HepG2 (cell line): ENCODE results near the gene SAMD14. TPM values are rescaled to one million over a fixed set of nuclear protein-coding genes. Genes with fewer than 3 reads are reported as not detected.
A peak's percentile ranks its signal among the peaks of the same experiment; 100 is the strongest.

Experiments used
- ATAD3A ChIP-seq: sonication (generic); formaldehyde crosslinking; IDR thresholded peaks from 2 replicates; pipeline ENCODE4 v1.4.0; 2020; ENCODE audit warnings: missing genetic modification reagents
- ATF3 ChIP-seq: sonication (generic); formaldehyde crosslinking; IDR thresholded peaks from 2 replicates; pipeline ENCODE4 v1.4.0; 2020; ENCODE audit warnings: missing genetic modification reagents
- DDIT3 ChIP-seq: sonication (generic); formaldehyde crosslinking; IDR thresholded peaks from 2 replicates; pipeline ENCODE4 v1.4.0; 2020; ENCODE audit warnings: mild to moderate bottlenecking, missing genetic modification reagents
- ETV6 ChIP-seq: sonication (generic); formaldehyde crosslinking; conservative IDR thresholded peaks from 2 replicates; pipeline ENCODE4 v1.4.0; 2020; ENCODE audit warnings: missing genetic modification reagents
- GATA4 ChIP-seq: sonication (generic); IDR thresholded peaks from 2 replicates; pipeline ENCODE4 v1.6.1; 2016; ENCODE audit warnings: antibody characterized with exemption, low read depth, borderline replicate concordance
- GLMP ChIP-seq: sonication (generic); formaldehyde crosslinking; IDR thresholded peaks from 2 replicates; pipeline ENCODE4 v1.9.0; 2021; ENCODE audit warnings: missing genetic modification reagents, mild to moderate bottlenecking, borderline replicate concordance
- NPAS2 ChIP-seq: sonication (generic); formaldehyde crosslinking; IDR thresholded peaks from 2 replicates; pipeline ENCODE4 v1.8.0; 2022; ENCODE audit warnings: mild to moderate bottlenecking, missing genetic modification reagents, borderline replicate concordance
- PBX2 ChIP-seq: IDR thresholded peaks from 2 replicates; pipeline ENCODE4 v1.6.1; 2016; ENCODE audit warnings: control low read depth
- PLSCR1 ChIP-seq: sonication (generic); formaldehyde crosslinking; IDR thresholded peaks from 2 replicates; pipeline ENCODE4 v1.5.0; 2020; ENCODE audit warnings: missing genetic modification reagents, mild to moderate bottlenecking, borderline replicate concordance
- RBM39 ChIP-seq: fragments of 200-400 bp; formaldehyde crosslinking; IDR thresholded peaks from one replicate; pipeline ENCODE4 v1.6.1; 2018; ENCODE audit warnings: antibody characterized with exemption, mild to moderate bottlenecking, low read depth, low read length; ENCODE audit not compliant: poor library complexity, severe bottlenecking
- RFX1 ChIP-seq: fragments of 450-650 bp; IDR thresholded peaks from 2 replicates; pipeline ENCODE4 v1.6.1; 2017
- SMYD3 ChIP-seq: sonication (generic); formaldehyde crosslinking; IDR thresholded peaks from 2 replicates; pipeline ENCODE4 v1.8.1; 2023; ENCODE audit warnings: mild to moderate bottlenecking, missing genetic modification reagents
- TCF7L2 ChIP-seq: IDR thresholded peaks from 2 replicates; pipeline ENCODE4 v1.6.1; 2011; ENCODE audit warnings: mild to moderate bottlenecking, low read depth, low read length, moderate library complexity
- THYN1 ChIP-seq: sonication (generic); formaldehyde crosslinking; IDR thresholded peaks from 2 replicates; pipeline ENCODE4 v1.8.1; 2023; ENCODE audit warnings: low read depth, mild to moderate bottlenecking, moderate library complexity, missing genetic modification reagents, borderline replicate concordance
- TSC22D2 ChIP-seq: sonication (generic); formaldehyde crosslinking; IDR thresholded peaks from 2 replicates; pipeline ENCODE4 v1.5.1; 2020; ENCODE audit warnings: missing genetic modification reagents, mild to moderate bottlenecking, borderline replicate concordance
- ZNF276 ChIP-seq: sonication (generic); formaldehyde crosslinking; IDR thresholded peaks from 2 replicates; pipeline ENCODE4 v1.4.0; 2020; ENCODE audit warnings: mild to moderate bottlenecking, low read depth, missing genetic modification reagents
- ZNF468 ChIP-seq: sonication (generic); formaldehyde crosslinking; IDR thresholded peaks from 2 replicates; pipeline ENCODE4 v1.8.0; 2022; ENCODE audit warnings: mild to moderate bottlenecking, moderate library complexity, missing genetic modification reagents
- ZNF510 ChIP-seq: sonication (generic); formaldehyde crosslinking; IDR thresholded peaks from 2 replicates; pipeline ENCODE4 v1.4.0; 2020; ENCODE audit warnings: low read depth, mild to moderate bottlenecking, missing genetic modification reagents
- ZNF556 ChIP-seq: sonication (generic); formaldehyde crosslinking; IDR thresholded peaks from 2 replicates; pipeline ENCODE4 v1.4.0; 2020; ENCODE audit warnings: mild to moderate bottlenecking, missing genetic modification reagents, borderline replicate concordance
- ZNF780A ChIP-seq: sonication (generic); formaldehyde crosslinking; IDR thresholded peaks from 2 replicates; pipeline ENCODE4 v1.8.0; 2022; ENCODE audit warnings: mild to moderate bottlenecking, missing genetic modification reagents, moderate library complexity
- ZSCAN5A ChIP-seq: sonication (generic); formaldehyde crosslinking; IDR thresholded peaks from 2 replicates; pipeline ENCODE4 v1.8.0; 2022; ENCODE audit warnings: mild to moderate bottlenecking, missing genetic modification reagents, borderline replicate concordance
- polyA plus RNA-seq, 8 experiments: library from polyadenylated mRNA; depleted of rRNA in 3 of 8; stranded (reverse) in 7 of 8; unstranded in 1 of 8; fragments of >200 nt; fragmentation: Illumina TruSeq in 4 of 8; extraction: Trizol in 4 of 8; gene quantifications; 2 replicates each; pipeline versions ENCODE4 v1.2.1 to v1.2.3, GENCODE V29; 2011 to 2016; ENCODE audit warnings: low read depth in 4 of 8, missing spikeins in 1 of 8, mixed read lengths in 1 of 8; ENCODE audit not compliant: insufficient read depth in 1 of 8
- total RNA-seq, 5 experiments: library from RNA; depleted of rRNA; stranded (reverse); fragments of >200 nt; fragmentation: Illumina TruSeq; extraction: Trizol; gene quantifications; 2 replicates each; pipeline ENCODE4 v1.2.3, GENCODE V29; 2016; ENCODE audit warnings: low read depth in 1 of 5

SAMD14 gene
- total and polyA plus RNA-seq, 2 of the 13 experiments (the other 11 are each of a cell fraction or from before 2014, with no cell fraction given) = 0.07 to 0.22 TPM

GRCh38 chr17:50149417-50150353 is 19.7 kb upstream of the SAMD14 start (continued):
- TF ChIP-seq ZNF276 (peak; percentile 79; the same call in 1 of the 2 replicates), SMYD3 (CRISPR knock-in tag) (no peak), NPAS2 (CRISPR knock-in tag) (no peak), GLMP (no peak), ATAD3A (CRISPR knock-in tag) (no peak), TCF7L2 (no peak), ZNF510 (CRISPR knock-in tag) (no peak), ZNF468 (CRISPR knock-in tag) (no peak), TSC22D2 (CRISPR knock-in tag) (no peak), THYN1 (CRISPR knock-in tag) (no peak), GATA4 (no peak), DDIT3 (no peak), ZNF780A (CRISPR knock-in tag) (no peak), PLSCR1 (CRISPR knock-in tag) (no peak), ETV6 (CRISPR knock-in tag) (no peak), ZNF556 (CRISPR knock-in tag) (peak; percentile 39; the same call in 1 of the 2 replicates), ZSCAN5A (CRISPR knock-in tag) (no peak), PBX2 (CRISPR knock-in tag) (no peak), RBM39 (peak; percentile 81), RFX1 (no peak), ATF3 (no peak)
